ENCODE measurements around the gene ELFN2.

The ELFN2 gene

GRCh38 chr22:37365950-37366349 lies 61.3 kb downstream of the ELFN2 start:
- H3K9ac ChIP-seq (ENCODE audit: low read depth, low read length), result no peak overlapping the region
- no peaks in the 10 kb centered on the region for H3K36me3 ChIP-seq (ENCODE audit: insufficient read depth, low read length)
- no peaks in the 10 kb centered on the region for H3K9me3 ChIP-seq (ENCODE audit: control insufficient read depth, insufficient read depth, low read length)
- peaks cover 6% of the 10 kb centered on the region; the same call in 1 of the 2 replicates for H3K4me1 ChIP-seq (ENCODE audit: insufficient read depth, low read length)

- H3K36me3 ChIP-seq (ENCODE audit: insufficient read depth, low read length), result no peaks in the 10 kb centered on the region
- H3K9me3 ChIP-seq (ENCODE audit: control insufficient read depth, insufficient read depth, low read length), result no peaks in the 10 kb centered on the region
- no peak overlapping the region for H3K9ac ChIP-seq (ENCODE audit: low read depth, low read length)
- no peaks in the 10 kb centered on the region for H3K4me1 ChIP-seq (ENCODE audit: insufficient read depth, low read length)
Observed at GRCh38 chr22:37363261-37363992, 63.9 kb downstream of the ELFN2 start.

- no peaks in the 10 kb centered on the region for H3K9me3 ChIP-seq (ENCODE audit: control insufficient read depth, insufficient read depth, low read length)
Observed at GRCh38 chr22:37362621-37363020, 64.7 kb downstream of the ELFN2 start.

GRCh38 chr22:37358917-37359316 lies 68.4 kb downstream of the ELFN2 start:
- Histone ChIP-seq H3K36me3 (ENCODE audit: insufficient read depth, low read length) (no peaks in the 10 kb centered on the region), H3K9ac (ENCODE audit: low read depth, low read length) (no peak overlapping the region), H3K9me3 (ENCODE audit: control insufficient read depth, insufficient read depth, low read length) (no peaks in the 10 kb centered on the region), H3K4me1 (ENCODE audit: insufficient read depth, low read length) (no peaks in the 10 kb centered on the region)

More at GRCh38 chr22:37362621-37363020, 64.7 kb downstream of the ELFN2 start:
- Histone ChIP-seq H3K4me1 (ENCODE audit: insufficient read depth, low read length) (no peaks in the 10 kb centered on the region), H3K36me3 (ENCODE audit: insufficient read depth, low read length) (no peaks in the 10 kb centered on the region), H3K9ac (ENCODE audit: low read depth, low read length) (no peak overlapping the region)

- Histone ChIP-seq H3K9me3 (ENCODE audit: control insufficient read depth, insufficient read depth, low read length) (no peaks in the 10 kb centered on the region), H3K9ac (ENCODE audit: low read depth, low read length) (no peak overlapping the region), H3K4me1 (ENCODE audit: insufficient read depth, low read length) (no peaks in the 10 kb centered on the region), H3K36me3 (ENCODE audit: insufficient read depth, low read length) (no peaks in the 10 kb centered on the region)
Observed at GRCh38 chr22:37358386-37358785, 68.9 kb downstream of the ELFN2 start.

- H3K9me3 ChIP-seq (ENCODE audit: control insufficient read depth, insufficient read depth, low read length), result no peaks in the 10 kb centered on the region
- no peaks in the 10 kb centered on the region for H3K36me3 ChIP-seq (ENCODE audit: insufficient read depth, low read length)
- no peak overlapping the region for H3K9ac ChIP-seq (ENCODE audit: low read depth, low read length)
- no peaks in the 10 kb centered on the region for H3K4me1 ChIP-seq (ENCODE audit: insufficient read depth, low read length)
Observed at GRCh38 chr22:37357446-37358075, 69.7 kb downstream of the ELFN2 start.

GRCh38 chr22:37356922-37357321 lies 70.4 kb downstream of the ELFN2 start:
- no peak overlapping the region for H3K9ac ChIP-seq (ENCODE audit: low read depth, low read length)
- no peaks in the 10 kb centered on the region for H3K36me3 ChIP-seq (ENCODE audit: insufficient read depth, low read length)
- H3K4me1 ChIP-seq (ENCODE audit: insufficient read depth, low read length), result no peaks in the 10 kb centered on the region
- no peaks in the 10 kb centered on the region for H3K9me3 ChIP-seq (ENCODE audit: control insufficient read depth, insufficient read depth, low read length)

- Histone ChIP-seq H3K36me3 (ENCODE audit: insufficient read depth, low read length) (no peaks in the 10 kb centered on the region), H3K4me1 (ENCODE audit: insufficient read depth, low read length) (no peaks in the 10 kb centered on the region), H3K9ac (ENCODE audit: low read depth, low read length) (no peak overlapping the region), H3K9me3 (ENCODE audit: control insufficient read depth, insufficient read depth, low read length) (no peaks in the 10 kb centered on the region)
Observed at GRCh38 chr22:37355174-37355573, 72.1 kb downstream of the ELFN2 start.

- Histone ChIP-seq H3K9ac (ENCODE audit: low read depth, low read length) (no peak overlapping the region), H3K4me1 (ENCODE audit: insufficient read depth, low read length) (no peaks in the 10 kb centered on the region), H3K9me3 (ENCODE audit: control insufficient read depth, insufficient read depth, low read length) (no peaks in the 10 kb centered on the region), H3K36me3 (ENCODE audit: insufficient read depth, low read length) (no peaks in the 10 kb centered on the region)
Observed at GRCh38 chr22:37354670-37355069, 72.6 kb downstream of the ELFN2 start.

- Histone ChIP-seq H3K9me3 (ENCODE audit: control insufficient read depth, insufficient read depth, low read length) (no peaks in the 10 kb centered on the region), H3K4me1 (ENCODE audit: insufficient read depth, low read length) (no peaks in the 10 kb centered on the region), H3K9ac (ENCODE audit: low read depth, low read length) (no peak overlapping the region), H3K36me3 (ENCODE audit: insufficient read depth, low read length) (no peaks in the 10 kb centered on the region)
Observed at GRCh38 chr22:37354261-37354660, 73.0 kb downstream of the ELFN2 start.

- Histone ChIP-seq H3K4me1 (ENCODE audit: insufficient read depth, low read length) (no peaks in the 10 kb centered on the region), H3K9me3 (ENCODE audit: control insufficient read depth, insufficient read depth, low read length) (no peaks in the 10 kb centered on the region), H3K9ac (ENCODE audit: low read depth, low read length) (no peak overlapping the region), H3K36me3 (ENCODE audit: insufficient read depth, low read length) (no peaks in the 10 kb centered on the region)
Observed at GRCh38 chr22:37353839-37354238, 73.4 kb downstream of the ELFN2 start.

- Histone ChIP-seq H3K9me3 (ENCODE audit: control insufficient read depth, insufficient read depth, low read length) (no peaks in the 10 kb centered on the region), H3K4me1 (ENCODE audit: insufficient read depth, low read length) (no peaks in the 10 kb centered on the region), H3K36me3 (ENCODE audit: insufficient read depth, low read length) (no peaks in the 10 kb centered on the region), H3K9ac (ENCODE audit: low read depth, low read length) (no peak overlapping the region)
Observed at GRCh38 chr22:37352481-37352880, 74.8 kb downstream of the ELFN2 start.

- H3K9me3 ChIP-seq (ENCODE audit: control insufficient read depth, insufficient read depth, low read length), result no peaks in the 10 kb centered on the region
- H3K4me1 ChIP-seq (ENCODE audit: insufficient read depth, low read length), result no peaks in the 10 kb centered on the region
- no peaks in the 10 kb centered on the region for H3K36me3 ChIP-seq (ENCODE audit: insufficient read depth, low read length)
- H3K9ac ChIP-seq (ENCODE audit: low read depth, low read length), result no peak overlapping the region
Observed at GRCh38 chr22:37351232-37351631, 76.0 kb downstream of the ELFN2 start.

- no peaks in the 10 kb centered on the region for H3K9me3 ChIP-seq (ENCODE audit: control insufficient read depth, insufficient read depth, low read length)
- no peak overlapping the region for H3K9ac ChIP-seq (ENCODE audit: low read depth, low read length)
- no peaks in the 10 kb centered on the region for H3K4me1 ChIP-seq (ENCODE audit: insufficient read depth, low read length)
- no peaks in the 10 kb centered on the region for H3K36me3 ChIP-seq (ENCODE audit: insufficient read depth, low read length)
Observed at GRCh38 chr22:37349043-37349814, 78.0 kb downstream of the ELFN2 start.

- no peaks in the 10 kb centered on the region for H3K9me3 ChIP-seq (ENCODE audit: control insufficient read depth, insufficient read depth, low read length)
- no peaks in the 10 kb centered on the region for H3K4me1 ChIP-seq (ENCODE audit: insufficient read depth, low read length)
- H3K36me3 ChIP-seq (ENCODE audit: insufficient read depth, low read length), result no peaks in the 10 kb centered on the region
- no peak overlapping the region for H3K9ac ChIP-seq (ENCODE audit: low read depth, low read length)
Observed at GRCh38 chr22:37346505-37346895, 80.8 kb downstream of the ELFN2 start.

Data from ES-I3 (cell line).